HG02623 (cell line): ENCODE results near the gene OSBPL9.
"Not testable (repeated sequence)": the region's sequence is repeated elsewhere in the genome, so short reads cannot be mapped to it uniquely, and the experiment has no call there.

Source experiments
- ATAC-seq: cut with Tn5 transposase; IDR thresholded peaks from one replicate; pipeline ENCODE4 v1.9.1; 2021; ENCODE audit warnings: moderate library complexity; ENCODE audit not compliant: unreplicated experiment

OSBPL9 gene

DNA sequence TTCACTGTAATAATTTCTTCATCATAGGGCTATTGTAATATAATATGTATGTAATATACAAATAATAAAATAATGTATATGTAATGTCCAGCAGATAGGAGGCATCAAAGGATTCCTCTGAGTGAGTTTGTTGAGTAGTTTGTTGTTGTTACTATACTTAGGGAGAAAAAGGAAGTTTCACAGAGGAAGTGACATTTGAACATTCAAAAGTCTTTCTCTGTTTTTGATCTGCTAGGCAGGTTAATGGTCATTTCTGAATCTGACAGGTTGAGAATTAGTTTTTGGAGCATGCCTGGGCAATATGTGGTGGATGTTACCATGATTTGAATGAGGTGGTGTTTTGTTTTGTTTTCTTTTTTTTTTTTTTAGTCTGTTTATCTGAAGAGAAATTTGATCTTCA lies 159.5 kb downstream of the OSBPL9 start:
- ATAC-seq: no peak

DNA sequence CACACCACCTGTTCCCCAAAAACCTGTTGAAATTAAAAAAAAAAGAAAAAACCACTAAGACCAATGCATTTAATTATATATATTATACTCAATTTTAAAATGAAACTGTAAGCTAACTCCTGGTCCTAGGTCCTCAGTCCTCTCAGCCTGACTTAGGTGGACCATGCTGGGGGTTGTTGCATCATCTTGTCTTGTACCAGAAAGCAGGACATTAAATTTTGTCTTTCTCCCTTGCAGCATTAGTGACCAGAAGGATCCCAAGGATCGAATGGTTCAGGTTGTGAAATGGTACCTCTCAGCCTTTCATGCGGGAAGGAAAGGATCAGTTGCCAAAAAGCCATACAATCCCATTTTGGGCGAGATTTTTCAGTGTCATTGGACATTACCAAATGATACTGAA lies 164.0 kb downstream of the OSBPL9 start:
- ATAC-seq: no peak

DNA sequence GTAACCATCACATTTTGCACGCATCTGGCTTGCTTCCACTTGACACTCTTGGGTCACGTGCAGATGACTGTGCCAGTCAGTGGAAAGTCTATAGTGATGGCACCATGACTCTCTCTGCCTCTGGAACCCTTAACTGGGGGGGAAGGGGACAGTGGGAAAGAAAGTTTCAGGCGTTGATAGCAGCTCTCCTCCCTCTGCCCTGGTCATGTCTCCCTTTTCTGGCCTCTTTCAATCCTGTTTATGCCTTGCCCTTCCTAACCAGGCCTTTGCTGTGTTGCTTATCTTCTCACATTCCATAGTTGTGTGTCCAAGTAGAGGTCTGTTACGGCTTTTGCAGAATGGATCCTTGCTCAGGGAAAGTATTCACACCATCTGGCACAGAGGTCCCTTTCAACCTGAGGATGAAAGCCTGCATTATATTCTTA lies 168.1 kb downstream of the OSBPL9 start:
- ATAC-seq: no peak

DNA sequence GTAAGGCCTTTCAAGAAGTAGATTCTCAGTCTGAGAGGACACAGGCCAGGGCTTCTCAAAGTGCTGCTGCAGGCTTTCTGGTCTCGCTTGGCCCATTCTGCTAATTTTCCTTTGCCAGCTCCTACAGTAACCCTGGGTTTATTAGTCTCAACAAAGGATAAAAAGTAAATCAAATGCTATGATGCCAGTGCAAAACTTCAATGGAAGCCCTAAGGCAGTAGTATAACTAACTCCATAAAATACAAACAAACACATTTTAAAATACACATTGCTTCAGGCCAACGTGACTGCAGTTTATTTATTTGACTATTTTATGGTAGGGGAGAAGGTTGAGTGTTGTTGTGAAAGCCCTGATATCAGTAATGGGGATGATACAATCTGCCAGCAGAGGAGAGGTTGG lies 172.0 kb downstream of the OSBPL9 start:
- ATAC-seq: no peak

DNA sequence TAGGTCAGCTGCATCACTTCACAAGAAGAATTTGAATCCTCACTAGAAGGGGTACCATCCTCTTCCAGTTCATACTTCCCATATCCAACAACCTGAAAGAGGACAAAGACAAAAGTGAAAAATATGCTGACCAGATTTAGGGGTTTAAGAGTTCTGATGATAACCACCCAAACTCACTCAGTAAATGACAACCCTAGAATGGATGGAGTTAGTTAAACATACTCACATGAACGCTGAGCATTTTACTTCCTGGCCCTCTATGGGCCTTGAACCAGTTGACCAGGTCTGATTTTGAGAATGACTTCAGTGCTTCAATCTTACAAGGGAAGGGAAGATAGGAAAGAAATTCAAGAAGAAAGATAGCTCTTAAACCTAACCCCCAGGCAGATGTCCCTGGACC lies 172.4 kb downstream of the OSBPL9 start:
- no peak for ATAC-seq

DNA sequence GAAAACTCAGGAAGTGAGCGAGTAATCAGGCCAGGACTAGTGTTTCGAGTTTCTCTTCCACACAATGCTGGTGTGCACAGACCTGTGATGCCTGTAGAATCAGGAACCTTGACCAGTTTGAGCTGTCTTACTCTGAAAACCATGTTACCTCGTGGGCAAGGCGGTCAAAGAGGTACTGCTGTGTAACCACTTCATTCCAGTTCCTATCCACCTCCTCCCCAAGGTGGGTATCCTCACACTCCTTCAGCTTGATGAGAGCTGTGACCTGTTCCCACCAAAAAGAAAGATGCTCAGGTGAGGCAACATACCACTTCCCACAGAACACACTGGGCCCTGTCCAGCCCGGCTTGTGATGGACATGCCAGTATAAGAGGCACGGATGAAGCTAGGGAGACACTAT lies 173.5 kb downstream of the OSBPL9 start:
- ATAC-seq: no peak

DNA sequence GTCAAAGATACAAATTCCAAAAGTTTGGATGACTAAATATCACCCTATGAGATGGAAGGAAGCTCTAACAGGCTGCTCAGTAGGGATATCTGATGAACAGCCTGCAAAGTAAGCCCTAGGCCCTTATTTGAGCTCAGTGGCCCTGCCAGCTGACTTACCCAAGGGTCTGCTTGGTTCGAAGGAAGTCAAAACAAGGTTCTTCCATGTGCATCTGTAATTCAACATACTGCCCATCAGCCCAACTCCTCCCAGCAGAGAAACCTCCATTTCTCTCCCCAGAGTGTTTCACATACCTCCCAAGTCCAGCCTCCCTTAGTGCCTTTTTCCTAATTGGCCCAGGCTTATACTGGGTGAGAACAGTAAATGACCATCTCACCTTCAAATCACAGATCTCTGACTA lies 175.0 kb downstream of the OSBPL9 start:
- no peak for ATAC-seq

DNA sequence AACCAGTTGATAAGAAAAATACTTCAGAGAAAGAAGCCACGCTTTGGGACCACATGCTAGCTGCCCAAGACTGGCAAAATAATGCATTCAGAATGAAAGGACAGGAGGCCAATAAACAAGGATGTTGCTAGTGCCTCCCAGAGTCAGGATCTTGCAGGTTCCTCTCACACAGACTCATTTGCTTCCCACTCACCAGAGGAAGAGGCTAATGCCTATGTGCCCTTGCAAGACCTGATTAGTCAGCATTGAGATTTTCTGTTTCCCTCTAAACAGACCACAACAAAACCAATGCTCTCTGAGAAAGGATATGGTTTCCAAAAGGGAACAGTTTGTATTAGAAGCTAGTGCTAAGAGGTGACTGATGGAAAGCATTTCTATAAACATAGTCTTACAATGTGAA lies 176.0 kb downstream of the OSBPL9 start:
- ATAC-seq: no peak

DNA sequence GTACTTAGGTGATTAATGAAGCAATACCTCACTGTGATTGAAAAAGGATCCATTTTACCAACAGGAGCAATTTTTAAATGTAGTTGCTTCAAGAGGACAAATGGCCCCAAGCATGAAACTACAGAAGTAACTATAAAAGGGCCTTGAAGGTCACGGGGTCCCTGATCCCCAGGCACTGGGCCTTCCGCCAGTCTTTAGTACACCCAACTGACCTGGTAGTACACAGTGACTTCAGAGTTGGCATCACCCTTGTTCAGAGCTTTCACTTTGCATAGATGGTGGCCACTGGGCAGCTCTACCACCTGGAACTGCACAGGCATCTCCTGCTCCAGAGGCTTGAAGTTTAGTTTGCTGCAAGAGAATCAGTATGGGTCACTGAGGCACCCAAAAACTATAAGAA lies 177.4 kb downstream of the OSBPL9 start:
- no peak for ATAC-seq

DNA sequence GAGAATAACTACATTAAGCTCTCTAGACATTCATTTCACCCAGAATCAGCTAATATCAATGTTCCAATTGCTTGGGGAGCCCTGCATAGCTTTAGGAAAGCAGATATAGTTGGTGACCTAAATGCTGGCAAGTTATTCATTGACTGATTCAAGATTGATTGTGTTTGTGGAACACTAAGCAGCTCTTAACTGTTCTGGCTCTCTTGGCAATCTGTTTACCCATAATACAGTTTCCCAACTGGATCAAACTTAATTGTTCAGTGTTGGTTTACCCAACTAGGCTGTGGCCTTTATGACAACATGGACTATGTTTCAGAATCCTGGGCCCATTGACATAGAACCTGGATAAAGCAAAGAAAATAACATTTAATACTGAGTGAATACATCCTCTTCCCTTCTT lies 178.0 kb downstream of the OSBPL9 start:
- no peak for ATAC-seq

DNA sequence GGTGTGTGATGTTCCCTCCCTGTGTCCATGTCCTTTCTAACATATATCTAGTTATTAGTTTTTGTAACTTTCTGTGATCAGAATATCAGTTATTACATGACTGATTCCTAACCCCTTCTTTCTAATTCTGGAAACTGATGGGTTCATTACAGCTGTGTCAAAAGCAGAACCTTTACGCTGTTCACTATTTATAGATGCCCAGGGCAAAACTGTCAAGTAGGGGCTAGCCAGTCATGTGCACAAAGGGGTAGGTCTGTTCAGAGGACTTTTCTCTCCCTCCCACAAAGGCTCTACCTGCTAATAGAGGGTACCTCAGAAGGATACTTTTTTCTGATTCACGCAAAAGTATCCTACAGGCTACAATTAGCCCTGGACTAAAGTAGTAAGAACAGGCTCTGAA lies 182.5 kb downstream of the OSBPL9 start:
- ATAC-seq: no peak

DNA sequence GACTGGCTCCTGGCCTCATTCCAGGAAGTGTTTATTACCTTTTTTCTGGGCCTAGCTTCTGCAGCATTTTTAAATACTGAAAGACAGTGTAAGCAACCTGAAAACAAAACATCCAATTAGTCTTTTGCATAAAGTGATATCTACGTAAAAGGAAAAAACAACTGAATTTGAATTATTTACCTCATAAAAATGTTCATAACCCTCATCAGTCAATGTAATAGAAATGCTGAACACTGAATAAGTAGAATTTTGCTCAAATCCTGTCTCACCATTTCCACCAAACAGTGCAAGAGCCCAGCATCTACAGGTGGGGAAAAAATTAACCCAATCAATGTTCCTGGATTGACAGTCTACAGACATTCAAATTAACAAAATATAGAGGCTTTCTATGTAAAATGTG lies 197.6 kb downstream of the OSBPL9 start:
- no peak for ATAC-seq

DNA sequence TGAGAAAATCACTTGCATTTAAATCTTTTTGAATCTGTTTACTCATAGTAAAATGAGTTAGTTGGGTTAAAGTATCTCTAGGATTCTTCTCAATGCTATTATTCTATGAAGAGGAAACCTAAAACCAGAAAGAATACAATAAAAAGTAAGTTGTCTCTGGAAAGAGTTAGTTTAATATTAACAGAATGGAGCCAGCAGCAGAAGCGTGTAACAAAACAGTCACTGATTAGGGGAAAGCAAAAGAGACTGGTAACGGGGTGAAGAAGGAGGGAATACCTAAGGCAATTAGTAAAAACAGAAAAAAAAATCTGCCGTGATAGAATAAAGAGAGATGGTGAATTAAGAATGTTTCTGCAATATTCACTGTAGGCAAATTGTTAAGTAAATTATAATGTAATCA lies 201.6 kb downstream of the OSBPL9 start:
- ATAC-seq: no peak

DNA sequence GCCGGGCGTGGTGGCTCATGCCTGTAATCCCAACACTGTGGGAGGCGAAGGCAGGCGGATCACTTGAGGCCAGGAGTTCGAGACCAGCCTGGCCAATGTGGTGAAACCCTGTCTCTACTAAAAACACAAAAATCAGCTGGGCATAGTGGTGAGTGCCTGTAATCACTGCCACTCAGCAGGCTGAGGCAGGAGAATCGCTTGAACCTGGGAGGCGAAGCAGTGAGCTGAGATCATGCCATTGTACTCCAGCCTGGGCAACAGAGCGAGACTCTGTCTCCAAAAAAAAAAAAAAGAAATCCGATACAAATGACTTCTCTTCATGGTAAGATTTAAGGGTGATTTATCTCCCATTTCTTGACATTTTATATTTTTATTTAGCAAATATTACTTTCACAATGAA lies 202.1 kb downstream of the OSBPL9 start:
- ATAC-seq: not testable (repeated sequence)

DNA sequence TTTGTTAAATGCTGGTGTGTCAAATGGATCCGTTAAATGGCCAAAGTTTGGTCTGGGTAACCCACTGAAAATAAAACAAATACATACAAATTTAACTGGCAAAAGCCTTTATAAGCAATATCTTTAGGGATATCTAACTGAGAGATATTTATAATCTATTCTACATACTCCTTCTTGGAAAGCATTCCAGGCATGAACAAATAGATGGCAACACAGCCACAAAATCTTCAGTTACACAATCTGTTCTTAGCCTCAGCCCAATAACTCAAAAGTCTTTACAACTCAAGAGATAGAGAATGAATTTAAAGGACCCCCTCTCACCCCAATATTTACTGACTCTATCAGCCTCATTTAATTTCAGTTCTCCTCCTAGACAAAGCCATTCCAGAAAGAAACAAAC lies 202.9 kb downstream of the OSBPL9 start:
- no peak for ATAC-seq

DNA sequence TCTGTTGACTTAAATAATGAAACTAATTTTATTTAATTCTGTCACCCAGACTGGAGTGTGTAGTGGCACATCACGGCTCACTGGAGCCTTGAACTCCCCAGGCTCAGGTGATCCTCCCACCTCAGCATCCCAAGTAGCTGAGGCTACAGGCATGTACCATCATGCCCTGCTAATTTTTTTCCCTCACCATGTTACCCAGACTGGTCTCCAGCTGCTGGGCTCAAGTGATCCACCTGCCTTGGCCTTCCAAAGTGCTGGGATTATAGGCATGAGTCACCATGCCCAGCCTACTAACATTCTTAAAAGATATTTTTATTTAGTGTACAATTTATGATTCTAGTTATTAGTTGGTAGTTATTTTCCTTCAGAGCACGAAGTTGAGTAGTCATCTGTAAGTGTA lies 212.2 kb downstream of the OSBPL9 start:
- no peak for ATAC-seq

DNA sequence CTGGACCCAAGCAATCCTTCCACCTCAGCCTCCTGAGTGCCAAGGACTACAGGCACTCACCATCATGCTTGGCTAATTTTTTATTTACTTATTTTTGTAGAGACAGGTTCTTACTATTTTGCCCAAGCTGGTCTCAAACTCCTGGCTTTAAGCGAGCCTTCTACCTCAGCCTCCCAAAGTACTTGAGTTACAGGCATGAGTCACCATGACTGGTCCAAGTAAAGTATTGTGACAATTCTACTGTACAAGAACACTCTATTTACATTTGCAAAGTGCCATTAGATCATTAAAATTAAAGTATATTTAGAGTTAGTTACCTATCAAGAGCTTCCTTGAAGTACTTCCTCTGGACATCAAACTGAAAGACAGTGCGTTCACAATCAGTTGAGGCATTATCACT lies 216.8 kb downstream of the OSBPL9 start:
- ATAC-seq: no peak

DNA sequence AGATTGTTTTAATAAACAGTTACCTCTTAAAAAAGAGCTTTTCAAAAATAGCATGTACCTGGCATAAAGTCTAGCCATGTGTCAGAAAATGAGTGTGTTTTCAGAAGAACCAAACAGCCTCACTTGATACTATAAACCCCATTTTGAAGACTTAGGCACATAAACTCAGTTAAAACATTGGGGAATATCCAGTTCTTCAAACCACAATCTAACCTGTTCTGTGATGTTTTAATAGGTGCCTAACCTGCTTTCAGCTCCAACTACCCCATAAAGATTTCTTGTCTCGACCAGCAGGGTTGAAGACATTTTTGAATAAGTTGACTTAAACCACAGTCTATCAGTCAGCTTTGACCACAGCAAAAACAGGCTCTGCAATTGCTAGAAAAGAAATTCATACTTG lies 220.4 kb downstream of the OSBPL9 start:
- ATAC-seq: no peak
